Transverse colon (tissue), 4 donors: ENCODE measurements around the gene PCED1A. TPM values are rescaled to one million over a fixed set of nuclear protein-coding genes. Genes with fewer than 3 reads are reported as not detected.
A peak's percentile ranks its signal among the peaks of the same experiment; 100 is the strongest.

Source experiments
- DNase-seq: peaks from one replicate; pipeline ENCODE4 v3.0.0-alpha.2; 2019
- H3K27ac ChIP-seq, 4 donors: fragments of 200-600 bp; sonication (generic); 2 replicates each; pipeline ENCODE4 v1.5.1; 2016 to 2018; ENCODE audit warnings: inconsistent platforms in 4 of 4
- H3K27me3 ChIP-seq: fragments of 200-600 bp; sonication (generic); 2 replicates; pipeline ENCODE4 v1.5.1; 2017; ENCODE audit warnings: inconsistent platforms
- H3K36me3 ChIP-seq, 4 donors: fragments of 200-600 bp; sonication (generic); 2 replicates each; pipeline ENCODE4 v1.5.1; 2017 to 2019; ENCODE audit warnings: inconsistent platforms in 4 of 4
- H3K4me1 ChIP-seq, 4 donors: fragments of 200-600 bp; sonication (generic); 2 replicates each; pipeline ENCODE4 v1.5.1; 2017 to 2020; ENCODE audit warnings: inconsistent platforms in 4 of 4
- H3K4me3 ChIP-seq, 4 donors: fragments of 200-600 bp; sonication (generic); 1 replicate in 1 of 4; 2 replicates in 3 of 4; pipeline versions ENCODE4 v1.5.1 to v1.6.1; 2017 to 2019; ENCODE audit warnings: inconsistent platforms in 4 of 4
- H3K9me3 ChIP-seq, 2 donors: fragments of 200-600 bp; sonication (generic); 2 replicates each; pipeline ENCODE4 v1.5.1; 2017 to 2019; ENCODE audit warnings: inconsistent platforms in 2 of 2
- EP300 ChIP-seq: sonication (generic); formaldehyde crosslinking; IDR thresholded peaks from one replicate; pipeline ENCODE4 v1.6.1; 2017; ENCODE audit warnings: antibody characterized with exemption, low read depth
- POLR2A ChIP-seq: fragments of 450-650 bp; IDR thresholded peaks from one replicate; pipeline ENCODE4 v1.6.1; 2016; ENCODE audit warnings: antibody characterized with exemption, mild to moderate bottlenecking, moderate library complexity
- POLR2AphosphoS5 ChIP-seq, 3 donors: sonication (generic); formaldehyde crosslinking; IDR thresholded peaks; one replicate each; pipeline ENCODE4 v1.6.1; 2016; ENCODE audit warnings: antibody characterized with exemption in 3 of 3
- WGBS, 2 donors: methylation state at CpG; one replicate each; pipeline ENCODE4 v1.1.5; 2018; ENCODE audit warnings: low coverage in 1 of 2; 5-methylcytosine and 5-hydroxymethylcytosine counted together
- in situ Hi-C, 4 donors: fragments of 200-750 bp; cut with MboI; loops; one replicate each; pipeline versions ENCODE4 v1.15.0 to v1.15.1; 2017; ENCODE audit warnings: low sequenced_read_pairs in 3 of 4, low pct_ligation_motif_present in 1 of 4, low pct_unique_long_range_greater_than_20kb in 1 of 4
- intact Hi-C: fragments of 100-400 bp; cut with DNase I; formaldehyde crosslinking; loops from one replicate; pipeline ENCODE4 v1.15.1; 2023; ENCODE audit warnings: low total_unique reads
- total RNA-seq, 4 donors: library from RNA; depleted of rRNA; stranded (reverse); fragments of >200 nt; gene quantifications; one replicate each; pipeline ENCODE4 v1.1.0, GENCODE V29; 2016
- TF ChIP-seq, protein P1 (sequence below), 5 experiments: fragments of 200-600 bp in 3 of 5; fragments of 450-650 bp in 2 of 5; sonication (generic) in 3 of 5; IDR thresholded peaks; 1 replicate in 2 of 5; 2 replicates in 3 of 5; pipeline ENCODE4 v1.5.1; 2016 to 2017; ENCODE audit warnings: antibody characterized with exemption in 5 of 5, inconsistent platforms in 3 of 5, mild to moderate bottlenecking in 2 of 5, moderate library complexity in 1 of 5

The PCED1A gene
- total RNA-seq, 4 donors from 2014 or later: 15.5 to 85.7 (median 36.6) TPM

DNA sequence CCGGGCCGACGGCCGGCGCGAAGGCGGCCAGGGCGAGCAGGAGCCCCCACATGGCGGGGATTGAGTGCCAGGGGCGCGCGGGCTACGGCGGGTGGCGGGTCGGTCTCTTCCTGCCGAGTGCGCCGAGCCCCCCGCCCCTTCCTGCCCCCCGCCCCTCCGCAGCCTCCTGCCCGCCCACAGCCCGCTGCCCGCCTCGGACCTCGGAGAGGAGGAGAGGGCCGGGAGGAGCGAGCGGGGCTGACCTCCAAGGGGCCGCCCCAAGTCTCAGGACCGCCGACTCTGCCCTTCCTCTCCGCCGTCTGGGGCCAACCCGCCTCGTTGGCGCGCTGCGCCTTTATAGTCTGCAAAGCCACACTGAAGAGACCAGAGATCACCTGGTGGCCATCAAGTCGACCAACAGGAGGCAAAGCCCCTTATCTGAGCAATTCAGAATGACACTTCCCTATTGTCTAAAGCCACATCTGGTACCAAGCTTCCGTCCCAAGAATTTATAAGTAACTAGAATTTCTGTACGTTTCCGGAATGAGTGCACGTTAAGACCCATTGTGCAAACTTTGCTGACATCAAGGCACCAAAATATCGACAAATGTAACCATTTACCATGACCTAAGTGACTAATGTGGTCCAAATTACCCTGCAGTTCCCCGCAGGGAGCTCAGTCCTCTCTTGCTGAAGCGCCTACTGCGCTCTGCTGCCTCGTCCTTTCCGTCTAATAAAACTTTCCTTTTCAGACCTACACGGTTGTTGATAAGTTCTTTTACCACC lies 39.8 kb downstream of the PCED1A start, which contains the start of gene CPXM1:
Gene CPXM1, minus strand, starts transcription at position 107 of the 765 bp plus-strand sequence. Its CDS starts 55 bp downstream, at position 52.
- no peaks in the 10 kb centered on the region for H3K9me3 ChIP-seq
- TF ChIP-seq, protein P1, sequence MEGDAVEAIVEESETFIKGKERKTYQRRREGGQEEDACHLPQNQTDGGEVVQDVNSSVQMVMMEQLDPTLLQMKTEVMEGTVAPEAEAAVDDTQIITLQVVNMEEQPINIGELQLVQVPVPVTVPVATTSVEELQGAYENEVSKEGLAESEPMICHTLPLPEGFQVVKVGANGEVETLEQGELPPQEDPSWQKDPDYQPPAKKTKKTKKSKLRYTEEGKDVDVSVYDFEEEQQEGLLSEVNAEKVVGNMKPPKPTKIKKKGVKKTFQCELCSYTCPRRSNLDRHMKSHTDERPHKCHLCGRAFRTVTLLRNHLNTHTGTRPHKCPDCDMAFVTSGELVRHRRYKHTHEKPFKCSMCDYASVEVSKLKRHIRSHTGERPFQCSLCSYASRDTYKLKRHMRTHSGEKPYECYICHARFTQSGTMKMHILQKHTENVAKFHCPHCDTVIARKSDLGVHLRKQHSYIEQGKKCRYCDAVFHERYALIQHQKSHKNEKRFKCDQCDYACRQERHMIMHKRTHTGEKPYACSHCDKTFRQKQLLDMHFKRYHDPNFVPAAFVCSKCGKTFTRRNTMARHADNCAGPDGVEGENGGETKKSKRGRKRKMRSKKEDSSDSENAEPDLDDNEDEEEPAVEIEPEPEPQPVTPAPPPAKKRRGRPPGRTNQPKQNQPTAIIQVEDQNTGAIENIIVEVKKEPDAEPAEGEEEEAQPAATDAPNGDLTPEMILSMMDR (IDR thresholded peaks at IDR 0.05): no peak
- TF ChIP-seq POLR2A: no peak
- TF ChIP-seq POLR2AphosphoS5 (IDR thresholded peaks at IDR 0.05): no peak
- TF ChIP-seq EP300: no peak
- H3K4me1 ChIP-seq: peaks cover 0 to 20% (median 16%) of the 10 kb centered on the region in 4 donors
- no peak within 1 kb of the TSS for H3K27ac ChIP-seq
- intact Hi-C loops (no loop called here), in situ Hi-C loops (no loop called here)
- peak within 1 kb of the TSS in 2 of 4 donors; percentile 21 to 38 for H3K4me3 ChIP-seq
- H3K36me3 ChIP-seq: no peaks in the 10 kb centered on the region
- WGBS, 2 donors: 0 to 5% methylated on average over 8 to 19 of the region's 52 CpGs
- H3K27me3 ChIP-seq: peaks cover 83% of the 10 kb centered on the region
- DNase-seq: no peak

DNA sequence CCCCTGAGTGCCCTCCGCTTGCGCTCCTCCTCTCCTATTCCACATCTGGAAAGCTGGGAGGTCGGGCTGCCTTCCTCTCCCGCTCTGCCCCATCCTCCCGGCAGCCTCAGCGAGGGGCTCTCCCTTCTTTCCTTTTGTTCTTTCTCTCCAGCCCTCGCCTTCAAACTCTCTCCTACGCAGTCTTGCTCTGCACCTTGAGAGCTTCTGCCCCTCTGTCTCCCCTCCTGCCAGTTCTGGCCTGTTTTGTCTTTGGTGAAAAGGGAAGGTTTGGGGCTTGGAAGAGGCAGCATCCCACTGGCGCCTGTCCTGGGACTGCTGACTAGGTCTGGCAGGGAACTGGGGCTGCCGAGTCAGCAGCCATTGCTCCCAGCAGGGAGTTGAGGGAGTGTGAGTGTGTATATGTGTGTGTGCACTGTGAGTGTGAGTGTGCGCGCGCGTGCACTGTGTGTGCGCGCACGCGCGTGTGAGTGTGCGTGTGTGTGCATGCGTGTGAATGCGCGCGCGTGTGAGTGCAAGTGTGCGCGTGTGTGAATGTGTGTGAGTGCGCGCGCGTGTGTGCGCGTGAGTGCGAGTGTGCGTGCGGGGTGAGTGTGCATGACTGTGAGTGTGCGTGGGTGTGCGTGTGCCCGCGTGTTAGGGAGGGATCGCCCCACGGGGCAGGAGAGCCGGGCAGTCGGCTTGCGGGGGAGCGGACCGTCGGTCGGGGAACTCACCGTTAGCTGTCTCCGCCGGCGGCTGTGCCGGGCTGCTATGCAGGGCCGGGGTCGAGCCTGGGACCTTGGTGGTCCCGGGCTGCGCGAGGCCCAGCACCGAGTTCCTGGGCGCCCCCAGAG lies 40.6 kb downstream of the PCED1A start:
- H3K9me3 ChIP-seq: no peaks in the 10 kb centered on the region
- in situ Hi-C loops: no loop called here
- WGBS, 2 donors: 6 to 50% methylated on average over 1 to 54 of the region's 61 CpGs
- no peaks in the 10 kb centered on the region for H3K36me3 ChIP-seq
- DNase-seq: no peak
- peaks cover 75% of the 10 kb centered on the region for H3K27me3 ChIP-seq
- peak overlapping the region in 2 of 4 donors; percentile 21 to 38 for H3K4me3 ChIP-seq
- H3K27ac ChIP-seq: no peak overlapping the region
- intact Hi-C loops: loop anchor here (5.0 to 10.0 kb wide), 2 partner anchors 207 to 655 kb away; no protein-coding TSS in a partner anchor
- TF ChIP-seq EP300 (no peak), POLR2A (no peak), POLR2AphosphoS5 (IDR thresholded peaks at IDR 0.05) (no peak)
- TF ChIP-seq, protein P1 (IDR thresholded peaks at IDR 0.05): no peak
- peaks cover 0 to 20% (median 16%) of the 10 kb centered on the region in 4 donors for H3K4me1 ChIP-seq

DNA sequence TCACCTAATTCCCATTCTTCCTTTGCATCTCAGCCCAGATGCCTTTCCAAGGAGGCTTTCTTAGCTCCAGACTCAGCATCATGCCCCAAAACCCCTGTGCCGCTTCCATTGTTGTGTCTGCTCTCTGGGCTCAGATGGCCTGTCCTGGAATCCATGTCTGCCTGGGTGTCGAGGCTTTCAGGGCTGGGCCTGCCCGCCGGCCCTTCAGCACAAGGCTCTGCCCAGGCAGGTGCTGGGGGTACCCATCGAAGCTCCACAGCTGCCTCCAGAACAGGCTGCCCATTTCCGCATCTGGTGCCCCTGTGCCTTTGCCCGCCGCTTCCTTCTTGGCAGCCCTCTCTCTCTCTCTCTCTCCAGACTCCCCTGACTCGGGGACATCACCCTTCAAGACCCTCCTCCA lies 41.2 kb downstream of the PCED1A start:
- WGBS, 2 donors: 61 to 100% methylated on average over 1 to 9 of the region's 9 CpGs
- TF ChIP-seq, protein P1 (IDR thresholded peaks at IDR 0.05): no peak
- in situ Hi-C loops: no loop called here
- no peaks in the 10 kb centered on the region for H3K36me3 ChIP-seq
- intact Hi-C loops: loop anchor here (5.0 to 10.0 kb wide), 2 partner anchors 208 to 654 kb away; no protein-coding TSS in a partner anchor
- H3K27ac ChIP-seq: no peak overlapping the region
- H3K27me3 ChIP-seq: peaks cover 69% of the 10 kb centered on the region
- no peaks in the 10 kb centered on the region for H3K9me3 ChIP-seq
- H3K4me3 ChIP-seq: peak overlapping the region in 1 of 4 donors; percentile 38
- H3K4me1 ChIP-seq: peaks cover 0 to 20% (median 16%) of the 10 kb centered on the region in 4 donors
- no peak for DNase-seq

DNA sequence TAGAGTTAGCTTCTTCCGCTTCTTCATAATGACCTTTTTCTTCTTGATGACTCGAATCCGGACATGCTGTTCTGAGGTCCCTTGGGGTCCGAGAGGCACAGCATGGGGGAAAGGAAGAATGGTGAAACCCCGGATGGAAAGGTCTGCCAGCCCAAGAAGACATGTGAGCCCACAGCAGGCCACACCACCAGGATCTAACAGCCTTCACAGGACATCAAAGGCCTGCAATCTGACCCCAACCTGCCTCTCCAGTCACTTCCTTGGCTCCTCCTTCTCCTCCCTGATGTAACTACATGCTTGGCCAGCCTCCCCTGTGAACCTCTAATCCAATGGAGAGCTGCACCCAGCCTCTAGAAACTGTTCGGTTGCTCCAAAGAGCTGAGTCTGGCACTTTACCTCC lies 41.6 kb downstream of the PCED1A start:
- intact Hi-C loops (loop anchor here (5.0 to 10.0 kb wide), 2 partner anchors 208 to 654 kb away; no protein-coding TSS in a partner anchor), in situ Hi-C loops (no loop called here)
- H3K27ac ChIP-seq: no peak overlapping the region
- no peak for DNase-seq
- H3K4me3 ChIP-seq: no peak overlapping the region
- no peak for TF ChIP-seq EP300
- H3K27me3 ChIP-seq: peaks cover 64% of the 10 kb centered on the region
- no peaks in the 10 kb centered on the region for H3K36me3 ChIP-seq
- H3K4me1 ChIP-seq: peaks cover 0 to 20% (median 16%) of the 10 kb centered on the region in 4 donors
- 63 to 84% methylated on average over 1 to 6 of the region's 6 CpGs for WGBS, 2 donors
- H3K9me3 ChIP-seq: no peaks in the 10 kb centered on the region
